ENCODE data around the gene LENEP.

LENEP gene

GRCh38 chr1:154963643-154964042 is 29.7 kb upstream of the LENEP start:
- Histone ChIP-seq H3K4me3 (ENCODE audit: low read length) (no peak overlapping the region), H3F3A (ENCODE audit: insufficient read depth, low read length) (peaks cover 35% of the 10 kb centered on the region), H3K9me2 (replicated peaks; ENCODE audit: insufficient read depth, low read length) (no peaks in the 10 kb centered on the region), H3K4me2 (ENCODE audit: low read depth, low read length) (no peak overlapping the region), H2AFZ (ENCODE audit: low read length) (no peak overlapping the region), H3K27ac (ENCODE audit: low read length) (peak overlapping the region; percentile 4; the same call in 1 of the 2 replicates), H3K79me2 (ENCODE audit: low read length) (peaks cover 88% of the 10 kb centered on the region), H3K36me3 (replicated peaks; ENCODE audit: insufficient read depth, low read length) (peaks cover 26% of the 10 kb centered on the region), H3K27me3 (replicated peaks; ENCODE audit: insufficient read depth, low read length) (no peaks in the 10 kb centered on the region), H3K9me3 (replicated peaks; ENCODE audit: insufficient read depth, low read length) (no peaks in the 10 kb centered on the region), H3K9ac (ENCODE audit: low read length) (peak overlapping the region; percentile 99; the same call in 1 of the 2 replicates), H3K4me1 (ENCODE audit: low read length) (peaks cover 16% of the 10 kb centered on the region; the same call in 1 of the 2 replicates), H4K20me1 (ENCODE audit: insufficient read depth, low read length) (no peaks in the 10 kb centered on the region)
- TF ChIP-seq CTCF (IDR thresholded peaks at IDR 0.05; ENCODE audit: low read length) (no peak), EZH2phosphoT487 (IDR thresholded peaks at IDR 0.05; ENCODE audit: low read length) (no peak), EZH2 (optimal IDR thresholded peaks at IDR 0.05; ENCODE audit: low read depth, low read length) (no peak)
- DNase-seq: no peak

GRCh38 chr1:154964359-154964758 is 29.0 kb upstream of the LENEP start:
- no peak for TF ChIP-seq CTCF (IDR thresholded peaks at IDR 0.05; ENCODE audit: low read length)
- TF ChIP-seq EZH2phosphoT487 (IDR thresholded peaks at IDR 0.05; ENCODE audit: low read length): no peak
- no peak for TF ChIP-seq EZH2 (optimal IDR thresholded peaks at IDR 0.05; ENCODE audit: low read depth, low read length)
- no peak overlapping the region for H3K9ac ChIP-seq (ENCODE audit: low read length)
- no peak overlapping the region for H3K4me3 ChIP-seq (ENCODE audit: low read length)
- no peaks in the 10 kb centered on the region for H3K9me3 ChIP-seq (replicated peaks; ENCODE audit: insufficient read depth, low read length)
- H3K27ac ChIP-seq (ENCODE audit: low read length): no peak overlapping the region
- peaks cover 88% of the 10 kb centered on the region for H3K79me2 ChIP-seq (ENCODE audit: low read length)
- H4K20me1 ChIP-seq (ENCODE audit: insufficient read depth, low read length): no peaks in the 10 kb centered on the region
- peaks cover 21% of the 10 kb centered on the region; the same call in 1 of the 2 replicates for H3K4me1 ChIP-seq (ENCODE audit: low read length)
- no peak for DNase-seq
- H2AFZ ChIP-seq (ENCODE audit: low read length): no peak overlapping the region
- H3K4me2 ChIP-seq (ENCODE audit: low read depth, low read length): no peak overlapping the region
- peaks cover 25% of the 10 kb centered on the region for H3K36me3 ChIP-seq (replicated peaks; ENCODE audit: insufficient read depth, low read length)
- no peaks in the 10 kb centered on the region for H3K27me3 ChIP-seq (replicated peaks; ENCODE audit: insufficient read depth, low read length)
- H3F3A ChIP-seq (ENCODE audit: insufficient read depth, low read length): peaks cover 31% of the 10 kb centered on the region
- H3K9me2 ChIP-seq (replicated peaks; ENCODE audit: insufficient read depth, low read length): no peaks in the 10 kb centered on the region

- H3K4me3 ChIP-seq (ENCODE audit: low read length): no peak overlapping the region
- no peaks in the 10 kb centered on the region for H4K20me1 ChIP-seq (ENCODE audit: insufficient read depth, low read length)
- no peak for DNase-seq
- H3K36me3 ChIP-seq (replicated peaks; ENCODE audit: insufficient read depth, low read length): peaks cover 25% of the 10 kb centered on the region
- H3K79me2 ChIP-seq (ENCODE audit: low read length): peaks cover 88% of the 10 kb centered on the region
- no peaks in the 10 kb centered on the region for H3K9me3 ChIP-seq (replicated peaks; ENCODE audit: insufficient read depth, low read length)
- H3K4me1 ChIP-seq (ENCODE audit: low read length): peaks cover 35% of the 10 kb centered on the region
- no peaks in the 10 kb centered on the region for H3K27me3 ChIP-seq (replicated peaks; ENCODE audit: insufficient read depth, low read length)
- no peak overlapping the region for H2AFZ ChIP-seq (ENCODE audit: low read length)
- H3K4me2 ChIP-seq (ENCODE audit: low read depth, low read length): no peak overlapping the region
- H3K9ac ChIP-seq (ENCODE audit: low read length): no peak overlapping the region
- peaks cover 27% of the 10 kb centered on the region for H3F3A ChIP-seq (ENCODE audit: insufficient read depth, low read length)
- no peak for TF ChIP-seq CTCF (IDR thresholded peaks at IDR 0.05; ENCODE audit: low read length)
- no peak for TF ChIP-seq EZH2phosphoT487 (IDR thresholded peaks at IDR 0.05; ENCODE audit: low read length)
- no peak for TF ChIP-seq EZH2 (optimal IDR thresholded peaks at IDR 0.05; ENCODE audit: low read depth, low read length)
- no peak overlapping the region for H3K27ac ChIP-seq (ENCODE audit: low read length)
- no peaks in the 10 kb centered on the region for H3K9me2 ChIP-seq (replicated peaks; ENCODE audit: insufficient read depth, low read length)
Measured at GRCh38 chr1:154966111-154966510, 27.3 kb upstream of the LENEP start.
